ENCODE data around the gene LRP2BP.

DNA sequence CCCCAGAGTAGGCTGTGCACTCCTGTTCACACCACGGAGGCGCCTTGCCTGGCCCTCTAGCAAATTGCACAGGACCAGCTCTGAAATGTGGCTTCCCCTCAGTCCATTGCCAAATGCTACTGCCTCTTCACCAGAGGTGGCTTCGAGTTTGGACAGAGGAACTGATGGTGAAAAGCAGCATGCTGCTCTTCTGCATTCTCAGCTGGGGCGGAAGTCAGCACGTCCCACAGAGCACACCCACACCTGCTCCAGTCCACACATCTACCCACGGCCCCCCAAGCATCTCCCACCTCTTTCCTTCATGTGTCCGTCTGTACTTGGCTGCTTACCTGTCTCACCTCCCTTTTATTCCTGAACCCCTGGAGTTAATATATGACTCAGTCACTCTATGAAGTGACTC is 43.5 kb downstream of the LRP2BP start:
- TF ChIP-seq, protein P1, sequence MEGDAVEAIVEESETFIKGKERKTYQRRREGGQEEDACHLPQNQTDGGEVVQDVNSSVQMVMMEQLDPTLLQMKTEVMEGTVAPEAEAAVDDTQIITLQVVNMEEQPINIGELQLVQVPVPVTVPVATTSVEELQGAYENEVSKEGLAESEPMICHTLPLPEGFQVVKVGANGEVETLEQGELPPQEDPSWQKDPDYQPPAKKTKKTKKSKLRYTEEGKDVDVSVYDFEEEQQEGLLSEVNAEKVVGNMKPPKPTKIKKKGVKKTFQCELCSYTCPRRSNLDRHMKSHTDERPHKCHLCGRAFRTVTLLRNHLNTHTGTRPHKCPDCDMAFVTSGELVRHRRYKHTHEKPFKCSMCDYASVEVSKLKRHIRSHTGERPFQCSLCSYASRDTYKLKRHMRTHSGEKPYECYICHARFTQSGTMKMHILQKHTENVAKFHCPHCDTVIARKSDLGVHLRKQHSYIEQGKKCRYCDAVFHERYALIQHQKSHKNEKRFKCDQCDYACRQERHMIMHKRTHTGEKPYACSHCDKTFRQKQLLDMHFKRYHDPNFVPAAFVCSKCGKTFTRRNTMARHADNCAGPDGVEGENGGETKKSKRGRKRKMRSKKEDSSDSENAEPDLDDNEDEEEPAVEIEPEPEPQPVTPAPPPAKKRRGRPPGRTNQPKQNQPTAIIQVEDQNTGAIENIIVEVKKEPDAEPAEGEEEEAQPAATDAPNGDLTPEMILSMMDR (IDR thresholded peaks at IDR 0.05; ENCODE audit: low read length), result no peak
- TF ChIP-seq EZH2phosphoT487 (IDR thresholded peaks at IDR 0.05; ENCODE audit: low read length), result no peak

Data from MM.1S (cell line).